CD8-positive, alpha-beta memory T cell (primary cell): Measurements from ENCODE around the gene PCDH7. TPM values are rescaled to one million over a fixed set of nuclear protein-coding genes. Genes with fewer than 3 reads are reported as not detected.

Experiments used
- CTCF ChIA-PET: fragments of 350-600 bp; sonication (Branson Sonifier 250); formaldehyde crosslinking; loops from one replicate; lab custom pipeline; 2021; ENCODE audit warnings: antibody characterized with exemption; lab: Charles Lee
- POLR2A ChIA-PET: fragments of 350-600 bp; sonication (Branson Sonifier 250); formaldehyde crosslinking; loops from one replicate; lab custom pipeline; 2021; ENCODE audit warnings: antibody characterized with exemption; lab: Charles Lee
- DNase-seq, 5 donors: peaks; one replicate each; pipeline versions ENCODE4 v3.0.0 to v3.0.0-alpha.2; 2020 to 2022; ENCODE audit warnings: mixed read lengths in 1 of 5
- H3K27ac ChIP-seq: one replicate; pipeline ENCODE4 v1.7.0; 2013; ENCODE audit warnings: low read depth, mild to moderate bottlenecking, low read length, moderate library complexity
- H3K27me3 ChIP-seq: 2 replicates; pipeline ENCODE4 v1.7.0; 2013; ENCODE audit warnings: low read length, mild to moderate bottlenecking; ENCODE audit not compliant: insufficient read depth, poor library complexity, severe bottlenecking
- H3K36me3 ChIP-seq: 2 replicates; pipeline ENCODE4 v1.7.0; 2013; ENCODE audit warnings: mild to moderate bottlenecking, low read length, moderate library complexity; ENCODE audit not compliant: insufficient read depth
- H3K4me1 ChIP-seq: 2 replicates; pipeline ENCODE4 v1.7.0; 2013; ENCODE audit warnings: mild to moderate bottlenecking, low read length, moderate library complexity; ENCODE audit not compliant: insufficient read depth
- H3K4me3 ChIP-seq: 2 replicates; pipeline ENCODE4 v1.7.0; 2013; ENCODE audit warnings: mild to moderate bottlenecking, low read length
- H3K9me3 ChIP-seq: 2 replicates; pipeline ENCODE4 v1.7.0; 2013; ENCODE audit warnings: mild to moderate bottlenecking, low read length
- H3K27ac Mint-ChIP-seq, 8 donors: one replicate each; pipeline ENCODE4 v1.8.0; 2020 to 2021; ENCODE audit warnings: mixed read lengths in 8 of 8, mild to moderate bottlenecking in 6 of 8, inconsistent platforms in 3 of 8, moderate library complexity in 3 of 8
- H3K27me3 Mint-ChIP-seq, 2 donors: one replicate each; pipeline ENCODE4 v1.8.0; 2020 to 2021; ENCODE audit warnings: mixed read lengths in 2 of 2, mild to moderate bottlenecking in 1 of 2, moderate library complexity in 1 of 2
- H3K36me3 Mint-ChIP-seq, 3 donors: one replicate each; pipeline ENCODE4 v1.8.0; 2020 to 2021; ENCODE audit warnings: mixed read lengths in 3 of 3, inconsistent platforms in 1 of 3, mild to moderate bottlenecking in 1 of 3
- H3K4me1 Mint-ChIP-seq, 3 donors: one replicate each; pipeline ENCODE4 v1.8.0; 2020 to 2021; ENCODE audit warnings: mixed read lengths in 3 of 3, inconsistent platforms in 1 of 3, mild to moderate bottlenecking in 1 of 3
- H3K4me3 Mint-ChIP-seq, 7 donors: one replicate each; pipeline ENCODE4 v1.8.0; 2020 to 2021; ENCODE audit warnings: mixed read lengths in 7 of 7, mild to moderate bottlenecking in 6 of 7, moderate library complexity in 4 of 7, inconsistent platforms in 2 of 7
- H3K9me3 Mint-ChIP-seq, 5 donors: one replicate each; pipeline ENCODE4 v1.8.0; 2020 to 2022; ENCODE audit warnings: mixed read lengths in 5 of 5, mild to moderate bottlenecking in 3 of 5, moderate library complexity in 2 of 5, inconsistent platforms in 1 of 5
- polyA plus RNA-seq: library from polyadenylated mRNA; unstranded; fragments of 300-500 nt; fragmentation: Illumina TruSeq; gene quantifications from one replicate; pipeline ENCODE4 v1.2.3, GENCODE V29; 2021
- total RNA-seq, 2 experiments: library from RNA; stranded (reverse); gene quantifications; one replicate each; pipeline ENCODE4 v1.2.3, GENCODE V29; 2021

The PCDH7 gene
- total and polyA plus RNA-seq, 3 experiments from 2014 or later: not detected

DNA sequence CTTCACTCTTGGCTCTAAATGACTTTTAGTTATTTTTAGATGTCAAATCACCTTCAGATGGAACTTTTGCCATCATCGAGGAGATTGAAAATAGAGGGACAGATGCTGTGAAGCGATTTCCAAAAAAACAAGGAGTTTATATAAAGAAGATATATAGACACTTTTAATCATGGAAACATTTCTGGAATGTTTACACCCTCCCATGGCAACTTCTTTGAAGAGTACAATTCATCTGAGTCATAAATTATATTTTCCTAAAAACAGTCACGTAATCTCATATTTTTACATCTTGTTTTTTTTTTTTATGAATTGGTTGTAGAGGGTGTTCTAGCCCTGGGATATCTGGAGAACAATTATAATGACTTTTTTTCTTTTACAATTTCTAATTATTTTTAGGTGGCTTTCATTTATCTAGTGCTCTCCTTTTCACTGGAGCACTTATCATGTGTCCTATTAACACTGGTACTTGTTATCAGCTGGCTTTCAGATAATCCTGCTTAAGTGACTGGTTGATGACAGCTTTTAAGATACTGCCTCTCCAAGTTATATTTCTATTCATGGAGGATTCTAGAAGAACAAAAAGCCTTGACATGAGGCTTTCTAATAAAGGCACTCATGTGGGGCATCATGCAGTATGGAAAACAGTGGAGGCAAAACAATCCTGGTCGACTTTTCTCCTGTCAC lies 24.9 kb downstream of the PCDH7 start:
- H3K27ac Mint-ChIP-seq: no peak overlapping the region
- no peaks in the 10 kb centered on the region for H3K36me3 Mint-ChIP-seq
- ChIA-PET CTCF (no interaction called here), POLR2A (no interaction called here)
- peaks cover 0 to 42% (median 7%) of the 10 kb centered on the region in 5 donors for H3K9me3 Mint-ChIP-seq
- no peaks in the 10 kb centered on the region for H3K27me3 ChIP-seq
- no peak overlapping the region for H3K27ac ChIP-seq
- no peak for DNase-seq
- H3K4me3 ChIP-seq: no peak overlapping the region
- H3K4me1 Mint-ChIP-seq: no peaks in the 10 kb centered on the region
- H3K4me1 ChIP-seq: no peaks in the 10 kb centered on the region
- H3K9me3 ChIP-seq: no peaks in the 10 kb centered on the region
- H3K36me3 ChIP-seq: no peaks in the 10 kb centered on the region
- H3K27me3 Mint-ChIP-seq: no peaks in the 10 kb centered on the region
- H3K4me3 Mint-ChIP-seq: no peak overlapping the region

DNA sequence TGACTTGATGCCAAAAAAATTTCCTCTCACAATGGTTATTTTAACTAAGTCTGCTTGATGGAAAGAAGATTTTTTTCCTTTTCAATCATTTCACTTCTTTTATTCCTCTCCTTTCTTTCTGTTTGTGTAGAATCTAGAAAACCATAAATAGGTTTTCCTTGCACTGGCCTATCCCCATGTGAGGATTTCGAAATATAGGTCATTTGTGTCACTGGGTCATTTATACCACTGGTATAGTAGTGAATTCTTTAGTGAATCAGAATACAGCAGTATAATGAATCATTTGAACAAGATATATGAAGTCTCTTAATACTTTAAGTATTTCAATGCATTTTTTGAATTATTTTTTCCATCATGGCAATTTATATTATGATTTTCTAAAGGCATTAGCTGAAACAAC lies 26.6 kb downstream of the PCDH7 start:
- Histone ChIP-seq H3K4me3 (no peak overlapping the region), H3K4me1 (no peaks in the 10 kb centered on the region), H3K36me3 (no peaks in the 10 kb centered on the region), H3K27me3 (no peaks in the 10 kb centered on the region), H3K9me3 (no peaks in the 10 kb centered on the region), H3K27ac (no peak overlapping the region)
- Mint-ChIP-seq H3K36me3 (no peaks in the 10 kb centered on the region), H3K4me3 (no peak overlapping the region), H3K4me1 (no peaks in the 10 kb centered on the region), H3K9me3 (peaks cover 2 to 37% (median 7%) of the 10 kb centered on the region in 5 donors), H3K27me3 (no peaks in the 10 kb centered on the region), H3K27ac (no peak overlapping the region)
- POLR2A ChIA-PET: no interaction called here
- CTCF ChIA-PET: no interaction called here
- DNase-seq: no peak

DNA sequence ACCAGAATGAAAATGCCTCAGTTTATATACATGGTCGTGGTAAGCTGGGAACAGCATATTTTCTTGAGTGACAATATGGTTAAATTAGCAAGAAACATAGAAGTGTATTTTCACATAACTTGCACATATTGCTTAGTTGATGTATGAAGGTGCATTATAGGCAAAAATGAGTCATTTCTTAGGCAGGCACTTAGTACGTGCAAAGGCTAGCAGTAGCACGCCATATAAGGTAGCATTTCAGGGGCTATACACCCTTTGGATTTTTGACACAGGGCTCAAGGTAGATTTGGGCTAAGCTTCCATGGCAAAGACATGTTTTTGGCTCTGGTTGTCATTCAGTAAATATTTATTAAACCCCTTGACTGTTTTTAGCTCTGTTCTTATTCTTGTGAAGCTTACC lies 33.1 kb downstream of the PCDH7 start:
- POLR2A ChIA-PET: no interaction called here
- no peaks in the 10 kb centered on the region for H3K9me3 ChIP-seq
- DNase-seq: no peak
- H3K9me3 Mint-ChIP-seq: peaks cover under 1 to 19% (median 4%) of the 10 kb centered on the region in 5 donors
- CTCF ChIA-PET: no interaction called here
- no peaks in the 10 kb centered on the region for H3K4me1 Mint-ChIP-seq
- no peak overlapping the region for H3K27ac Mint-ChIP-seq
- no peaks in the 10 kb centered on the region for H3K36me3 Mint-ChIP-seq
- no peaks in the 10 kb centered on the region for H3K4me1 ChIP-seq
- no peaks in the 10 kb centered on the region for H3K36me3 ChIP-seq
- no peak overlapping the region for H3K4me3 Mint-ChIP-seq
- no peak overlapping the region for H3K4me3 ChIP-seq
- no peak overlapping the region for H3K27ac ChIP-seq
- peaks cover 0 to 4% of the 10 kb centered on the region in 2 donors for H3K27me3 Mint-ChIP-seq
- H3K27me3 ChIP-seq: no peaks in the 10 kb centered on the region

DNA sequence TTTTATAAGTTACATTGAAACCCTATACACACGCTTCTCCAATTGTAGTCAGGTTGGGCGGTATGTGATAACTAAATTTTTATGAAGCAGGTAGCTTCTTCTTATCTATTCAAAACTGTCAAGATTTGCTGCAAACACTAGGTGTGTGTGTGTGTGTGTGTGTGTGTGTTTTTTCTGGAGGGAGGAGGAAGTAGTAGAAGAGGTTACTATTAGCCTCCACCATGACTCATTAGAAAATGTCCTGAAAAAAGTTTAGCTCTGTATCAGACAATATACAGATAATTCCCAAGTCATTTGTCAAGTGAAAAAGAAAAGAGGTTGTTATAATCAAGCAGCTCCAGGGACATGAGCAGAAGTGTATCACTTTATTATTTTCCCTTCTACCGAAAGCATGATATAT lies 33.9 kb downstream of the PCDH7 start:
- peaks cover 2 to 17% (median 6%) of the 10 kb centered on the region in 5 donors for H3K9me3 Mint-ChIP-seq
- no peak overlapping the region for H3K4me3 ChIP-seq
- H3K4me1 Mint-ChIP-seq: no peaks in the 10 kb centered on the region
- H3K36me3 Mint-ChIP-seq: no peaks in the 10 kb centered on the region
- POLR2A ChIA-PET: no interaction called here
- no peak for DNase-seq
- H3K27me3 Mint-ChIP-seq: peaks cover 0 to 4% of the 10 kb centered on the region in 2 donors
- H3K4me3 Mint-ChIP-seq: no peak overlapping the region
- H3K27ac ChIP-seq: no peak overlapping the region
- H3K4me1 ChIP-seq: no peaks in the 10 kb centered on the region
- CTCF ChIA-PET: no interaction called here
- no peaks in the 10 kb centered on the region for H3K36me3 ChIP-seq
- no peaks in the 10 kb centered on the region for H3K9me3 ChIP-seq
- H3K27ac Mint-ChIP-seq: no peak overlapping the region
- H3K27me3 ChIP-seq: no peaks in the 10 kb centered on the region

DNA sequence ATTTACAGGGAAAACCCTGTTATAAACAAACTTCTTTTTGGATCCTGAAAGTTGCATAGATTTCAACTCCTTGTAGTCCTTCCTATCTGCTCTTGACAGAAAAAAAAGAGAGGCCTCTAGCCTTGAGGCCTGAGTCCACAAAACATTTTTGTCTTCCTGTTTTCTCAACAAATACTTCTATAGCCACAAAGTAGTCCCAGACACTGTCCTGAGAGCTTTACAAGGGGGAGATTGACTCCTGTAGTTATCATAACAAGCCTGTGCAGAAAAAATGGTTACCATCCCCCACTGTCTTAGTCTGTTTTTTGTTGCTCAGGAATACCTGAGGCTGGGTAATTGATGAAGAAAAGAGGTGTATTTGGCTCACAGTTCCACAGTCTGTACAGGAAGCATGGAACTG lies 35.2 kb downstream of the PCDH7 start:
- H3K36me3 Mint-ChIP-seq: no peaks in the 10 kb centered on the region
- H3K27ac Mint-ChIP-seq: no peak overlapping the region
- ChIA-PET CTCF (no interaction called here), POLR2A (no interaction called here)
- Histone ChIP-seq H3K27me3 (no peaks in the 10 kb centered on the region), H3K9me3 (no peaks in the 10 kb centered on the region), H3K4me3 (no peak overlapping the region), H3K4me1 (no peaks in the 10 kb centered on the region), H3K36me3 (no peaks in the 10 kb centered on the region), H3K27ac (no peak overlapping the region)
- H3K27me3 Mint-ChIP-seq: peaks cover 0 to 4% of the 10 kb centered on the region in 2 donors
- no peak for DNase-seq
- H3K4me1 Mint-ChIP-seq: no peaks in the 10 kb centered on the region
- H3K9me3 Mint-ChIP-seq: peaks cover 0 to 9% (median 4%) of the 10 kb centered on the region in 5 donors
- H3K4me3 Mint-ChIP-seq: no peak overlapping the region

DNA sequence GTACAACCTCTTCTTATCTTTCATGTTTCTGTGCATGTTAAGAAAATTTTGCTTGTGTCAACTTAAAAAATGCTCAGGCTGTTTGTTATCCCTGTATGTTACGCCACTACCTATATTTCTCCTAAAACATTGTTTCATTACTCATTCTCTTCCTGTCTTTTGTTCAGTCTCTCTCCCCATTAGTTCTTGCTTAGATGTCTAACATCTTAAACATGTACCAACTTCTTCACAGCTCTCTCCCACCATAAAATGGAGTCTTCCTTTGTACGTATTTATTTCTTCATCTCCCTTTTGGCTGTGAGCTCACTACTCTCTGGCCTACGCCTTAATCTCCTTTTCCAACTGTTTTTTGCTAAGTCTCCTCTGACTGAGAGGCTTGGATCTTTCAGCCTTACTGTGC lies 36.4 kb downstream of the PCDH7 start:
- Mint-ChIP-seq H3K4me3 (no peak overlapping the region), H3K27ac (no peak overlapping the region), H3K36me3 (no peaks in the 10 kb centered on the region), H3K4me1 (no peaks in the 10 kb centered on the region), H3K27me3 (peaks cover 0 to 4% of the 10 kb centered on the region in 2 donors), H3K9me3 (peaks cover 0 to 9% (median 3%) of the 10 kb centered on the region in 5 donors)
- no peaks in the 10 kb centered on the region for H3K9me3 ChIP-seq
- ChIA-PET CTCF (no interaction called here), POLR2A (no interaction called here)
- no peaks in the 10 kb centered on the region for H3K4me1 ChIP-seq
- no peaks in the 10 kb centered on the region for H3K36me3 ChIP-seq
- H3K27ac ChIP-seq: no peak overlapping the region
- no peaks in the 10 kb centered on the region for H3K27me3 ChIP-seq
- no peak for DNase-seq
- no peak overlapping the region for H3K4me3 ChIP-seq

DNA sequence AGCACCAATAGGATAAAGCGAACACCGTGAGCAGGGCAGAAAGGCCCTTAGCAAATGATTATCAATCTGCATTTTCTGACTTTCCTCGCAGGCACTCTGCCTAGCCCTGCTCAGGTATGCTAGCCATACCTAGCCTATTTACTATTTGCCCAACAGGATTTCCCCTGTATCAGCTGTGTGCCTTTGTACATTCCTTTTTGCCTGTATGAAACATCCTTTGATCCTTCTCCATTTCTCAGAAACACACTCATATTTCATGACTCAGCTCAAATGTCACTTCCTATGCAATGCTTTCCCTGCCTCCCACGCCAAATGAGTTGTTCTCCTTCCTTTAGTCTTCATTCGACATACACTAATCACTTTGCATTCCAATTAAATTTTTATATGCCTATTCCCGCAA lies 37.2 kb downstream of the PCDH7 start:
- DNase-seq: no peak
- Mint-ChIP-seq H3K9me3 (peaks cover 0 to 9% (median 3%) of the 10 kb centered on the region in 5 donors), H3K4me3 (no peak overlapping the region), H3K36me3 (no peaks in the 10 kb centered on the region), H3K4me1 (no peaks in the 10 kb centered on the region), H3K27ac (no peak overlapping the region), H3K27me3 (peaks cover 0 to 4% of the 10 kb centered on the region in 2 donors)
- H3K27ac ChIP-seq: no peak overlapping the region
- no peaks in the 10 kb centered on the region for H3K9me3 ChIP-seq
- no peaks in the 10 kb centered on the region for H3K36me3 ChIP-seq
- H3K4me1 ChIP-seq: no peaks in the 10 kb centered on the region
- CTCF ChIA-PET: interaction anchor here (1.2 kb wide), 1 partner anchor 12 kb away, joined by 3 read pairs; no protein-coding TSS in a partner anchor
- H3K4me3 ChIP-seq: no peak overlapping the region
- POLR2A ChIA-PET: no interaction called here
- no peaks in the 10 kb centered on the region for H3K27me3 ChIP-seq

DNA sequence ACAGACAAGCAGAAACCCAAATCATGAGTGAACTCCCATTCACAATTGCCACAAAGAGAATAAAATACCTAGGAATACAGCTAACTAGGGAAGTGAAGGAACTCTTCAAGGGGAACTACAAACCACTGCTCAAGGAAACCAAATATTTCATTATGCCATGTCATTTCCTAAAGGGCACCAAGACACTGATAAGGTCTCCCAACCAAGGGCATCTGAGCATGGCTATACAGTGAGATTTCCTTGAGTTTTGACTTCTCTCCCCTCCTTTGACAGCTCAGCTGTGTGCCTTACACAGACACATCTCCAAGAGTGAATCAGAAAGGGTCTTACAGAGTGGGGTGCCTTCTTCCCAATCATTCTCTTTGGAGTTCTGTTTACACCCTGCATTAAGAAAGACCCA lies 40.4 kb downstream of the PCDH7 start:
- H3K27me3 ChIP-seq: no peaks in the 10 kb centered on the region
- no peaks in the 10 kb centered on the region for H3K36me3 ChIP-seq
- no peaks in the 10 kb centered on the region for H3K9me3 ChIP-seq
- Mint-ChIP-seq H3K36me3 (no peaks in the 10 kb centered on the region), H3K9me3 (peaks cover 0 to 4% (median 3%) of the 10 kb centered on the region in 5 donors), H3K4me3 (no peak overlapping the region), H3K4me1 (no peaks in the 10 kb centered on the region), H3K27ac (no peak overlapping the region), H3K27me3 (no peaks in the 10 kb centered on the region)
- ChIA-PET CTCF (no interaction called here), POLR2A (no interaction called here)
- H3K4me3 ChIP-seq: no peak overlapping the region
- no peak for DNase-seq
- no peak overlapping the region for H3K27ac ChIP-seq
- H3K4me1 ChIP-seq: no peaks in the 10 kb centered on the region
